SK-N-SH treated with all-trans-retinoic acid at 6 μM for 48 hours (cell line): ENCODE data around the gene EXOSC2.

Experiments
- ATAC-seq: fragments of 200-7000 bp; cut with Tn5 transposase; 3 replicates; pipeline ENCODE4 v1.9.1; 2020; ENCODE audit warnings: mild to moderate bottlenecking, moderate library complexity
- BACH2 ChIP-seq: fragments of 250-450 bp; sonication (Bioruptor Pico); IDR thresholded peaks from 2 replicates; pipeline ENCODE4 v1.9.0; 2021; ENCODE audit warnings: mild to moderate bottlenecking, borderline replicate concordance
- CREB5 ChIP-seq: fragments of 250-450 bp; sonication (Bioruptor Pico); IDR thresholded peaks from 2 replicates; pipeline ENCODE4 v1.5.1; 2020; ENCODE audit warnings: low read depth, mild to moderate bottlenecking, moderate library complexity
- CSDC2 ChIP-seq: fragments of 250-450 bp; sonication (Bioruptor Pico); IDR thresholded peaks from 2 replicates; pipeline ENCODE4 v1.5.0; 2020; ENCODE audit warnings: mild to moderate bottlenecking, moderate library complexity
- CSRNP3 ChIP-seq: fragments of 250-450 bp; sonication (Bioruptor Pico); IDR thresholded peaks from 2 replicates; pipeline ENCODE4 v1.5.1; 2021; ENCODE audit warnings: mild to moderate bottlenecking, moderate library complexity
- ESRRG ChIP-seq: fragments of 250-450 bp; sonication (Bioruptor Pico); IDR thresholded peaks from 2 replicates; pipeline ENCODE4 v1.6.1; 2021; ENCODE audit warnings: mild to moderate bottlenecking
- GLIS3 ChIP-seq: fragments of 250-450 bp; sonication (Bioruptor Pico); IDR thresholded peaks from 2 replicates; pipeline ENCODE4 v1.5.0; 2020; ENCODE audit warnings: mild to moderate bottlenecking, moderate library complexity
- ISL1 ChIP-seq: fragments of 250-450 bp; sonication (Bioruptor Pico); IDR thresholded peaks from 2 replicates; pipeline ENCODE4 v2.1.2; 2022; ENCODE audit warnings: mild to moderate bottlenecking, moderate library complexity
- OSR1 ChIP-seq: fragments of 250-450 bp; sonication (Bioruptor Pico); IDR thresholded peaks from 2 replicates; pipeline ENCODE4 v1.8.0; 2022; ENCODE audit warnings: moderate library complexity, mild to moderate bottlenecking, inconsistent platforms
- PATZ1 ChIP-seq: fragments of 250-450 bp; sonication (Bioruptor Pico); IDR thresholded peaks from 2 replicates; pipeline ENCODE4 v1.8.0; 2020; ENCODE audit warnings: mild to moderate bottlenecking, moderate library complexity, borderline replicate concordance
- POU6F1 ChIP-seq: fragments of 250-450 bp; sonication (Bioruptor Pico); IDR thresholded peaks from 2 replicates; pipeline ENCODE4 v1.8.0; 2021; ENCODE audit warnings: low read depth, mild to moderate bottlenecking, moderate library complexity, borderline replicate concordance
- RARB ChIP-seq: fragments of 250-450 bp; sonication (Bioruptor Pico); IDR thresholded peaks from 2 replicates; pipeline ENCODE4 v1.8.0; 2021; ENCODE audit warnings: mild to moderate bottlenecking, moderate library complexity
- SNAI2 ChIP-seq: fragments of 250-450 bp; sonication (Bioruptor Pico); IDR thresholded peaks from 2 replicates; pipeline ENCODE4 v1.5.0; 2020; ENCODE audit warnings: mild to moderate bottlenecking, moderate library complexity
- TCF4 ChIP-seq: fragments of 250-450 bp; sonication (Bioruptor Pico); IDR thresholded peaks from 2 replicates; pipeline ENCODE4 v1.8.0; 2021; ENCODE audit warnings: mild to moderate bottlenecking, moderate library complexity, borderline replicate concordance
- TSHZ2 ChIP-seq: fragments of 250-450 bp; sonication (Bioruptor Pico); IDR thresholded peaks from 2 replicates; pipeline ENCODE4 v1.5.0; 2020; ENCODE audit warnings: mild to moderate bottlenecking, moderate library complexity
- ZC3H10 ChIP-seq: fragments of 250-450 bp; sonication (Bioruptor Pico); IDR thresholded peaks from 2 replicates; pipeline ENCODE4 v1.5.1; 2021; ENCODE audit warnings: mild to moderate bottlenecking, moderate library complexity
- ZFP3 ChIP-seq: fragments of 250-450 bp; sonication (Bioruptor Pico); IDR thresholded peaks from 2 replicates; pipeline ENCODE4 v1.5.0; 2020; ENCODE audit warnings: mild to moderate bottlenecking, moderate library complexity
- ZFP30 ChIP-seq: fragments of 450-650 bp; formaldehyde crosslinking; IDR thresholded peaks from 2 replicates; pipeline ENCODE4 v1.5.0; 2022; ENCODE audit warnings: mild to moderate bottlenecking, moderate library complexity
- ZNF565 ChIP-seq: fragments of 450-650 bp; formaldehyde crosslinking; conservative IDR thresholded peaks from 2 replicates; pipeline ENCODE4 v1.5.0; 2020; ENCODE audit warnings: low read depth, mild to moderate bottlenecking, moderate library complexity
- ZNF70 ChIP-seq: fragments of 450-650 bp; formaldehyde crosslinking; IDR thresholded peaks from 2 replicates; pipeline ENCODE4 v1.5.0; 2020; ENCODE audit warnings: mild to moderate bottlenecking, moderate library complexity
- ZNF8 ChIP-seq: fragments of 450-650 bp; formaldehyde crosslinking; IDR thresholded peaks from 2 replicates; pipeline ENCODE4 v1.5.0; 2020; ENCODE audit warnings: mild to moderate bottlenecking, moderate library complexity

Gene EXOSC2

GRCh38 chr9:130667120-130667435 lies 26.5 kb upstream of the EXOSC2 start (continued):
- TF ChIP-seq PATZ1 (CRISPR knock-in tag), result no peak

- no peak for ATAC-seq
Observed at GRCh38 chr9:130668196-130668595, 25.4 kb upstream of the EXOSC2 start.

GRCh38 chr9:130668659-130669058 lies 24.9 kb upstream of the EXOSC2 start:
- ATAC-seq, result no peak
- TF ChIP-seq OSR1 (CRISPR knock-in tag) (no peak), ZC3H10 (no peak), GLIS3 (CRISPR knock-in tag) (no peak), ISL1 (CRISPR knock-in tag) (no peak), ZNF565 (CRISPR knock-in tag) (no peak), CSRNP3 (CRISPR knock-in tag) (no peak), SNAI2 (CRISPR knock-in tag) (no peak), ZNF8 (CRISPR knock-in tag) (no peak), TCF4 (no peak), CREB5 (CRISPR knock-in tag) (no peak), PATZ1 (CRISPR knock-in tag) (no peak), POU6F1 (CRISPR knock-in tag) (no peak), RARB (CRISPR knock-in tag) (no peak), ESRRG (CRISPR knock-in tag) (no peak), CSDC2 (CRISPR knock-in tag) (no peak), ZFP3 (CRISPR knock-in tag) (no peak), ZNF70 (CRISPR knock-in tag) (no peak), ZFP30 (CRISPR knock-in tag) (no peak)

More at GRCh38 chr9:130668196-130668595, 25.4 kb upstream of the EXOSC2 start:
- TF ChIP-seq BACH2 (CRISPR knock-in tag) (no peak), CSDC2 (CRISPR knock-in tag) (no peak), ESRRG (CRISPR knock-in tag) (no peak)

- no peak for TF ChIP-seq ZFP30 (CRISPR knock-in tag)
- TF ChIP-seq ZNF8 (CRISPR knock-in tag), result no peak
- TF ChIP-seq, all 23 proteins: peak for 0
- ATAC-seq, result no peak
Observed at GRCh38 chr9:130669965-130670364, 23.6 kb upstream of the EXOSC2 start.

GRCh38 chr9:130670644-130671043 lies 22.9 kb upstream of the EXOSC2 start:
- no peak for ATAC-seq
- TF ChIP-seq ZFP3 (CRISPR knock-in tag) (no peak), OSR1 (CRISPR knock-in tag) (no peak), ZNF8 (CRISPR knock-in tag) (no peak), ESRRG (CRISPR knock-in tag) (no peak), ZNF565 (CRISPR knock-in tag) (no peak), TCF4 (no peak), BACH2 (CRISPR knock-in tag) (no peak), CREB5 (CRISPR knock-in tag) (no peak), CSRNP3 (CRISPR knock-in tag) (no peak), ZFP30 (CRISPR knock-in tag) (no peak), TSHZ2 (CRISPR knock-in tag) (no peak), GLIS3 (CRISPR knock-in tag) (no peak)
